GM10266 (cell line): ENCODE results near the gene PINK1.

ENCODE experiments used
- DNase-seq: peaks from one replicate; pipeline ENCODE4 v3.0.0; 2012; ENCODE audit errors: extremely low spot score
- TF ChIP-seq, protein P1 (sequence below): IDR thresholded peaks from 2 replicates; pipeline ENCODE4 v1.5.1; 2012; ENCODE audit warnings: mild to moderate bottlenecking, low read depth; ENCODE audit not compliant: control insufficient read depth, insufficient read depth; ENCODE audit errors: missing control alignments

PINK1 gene

DNA sequence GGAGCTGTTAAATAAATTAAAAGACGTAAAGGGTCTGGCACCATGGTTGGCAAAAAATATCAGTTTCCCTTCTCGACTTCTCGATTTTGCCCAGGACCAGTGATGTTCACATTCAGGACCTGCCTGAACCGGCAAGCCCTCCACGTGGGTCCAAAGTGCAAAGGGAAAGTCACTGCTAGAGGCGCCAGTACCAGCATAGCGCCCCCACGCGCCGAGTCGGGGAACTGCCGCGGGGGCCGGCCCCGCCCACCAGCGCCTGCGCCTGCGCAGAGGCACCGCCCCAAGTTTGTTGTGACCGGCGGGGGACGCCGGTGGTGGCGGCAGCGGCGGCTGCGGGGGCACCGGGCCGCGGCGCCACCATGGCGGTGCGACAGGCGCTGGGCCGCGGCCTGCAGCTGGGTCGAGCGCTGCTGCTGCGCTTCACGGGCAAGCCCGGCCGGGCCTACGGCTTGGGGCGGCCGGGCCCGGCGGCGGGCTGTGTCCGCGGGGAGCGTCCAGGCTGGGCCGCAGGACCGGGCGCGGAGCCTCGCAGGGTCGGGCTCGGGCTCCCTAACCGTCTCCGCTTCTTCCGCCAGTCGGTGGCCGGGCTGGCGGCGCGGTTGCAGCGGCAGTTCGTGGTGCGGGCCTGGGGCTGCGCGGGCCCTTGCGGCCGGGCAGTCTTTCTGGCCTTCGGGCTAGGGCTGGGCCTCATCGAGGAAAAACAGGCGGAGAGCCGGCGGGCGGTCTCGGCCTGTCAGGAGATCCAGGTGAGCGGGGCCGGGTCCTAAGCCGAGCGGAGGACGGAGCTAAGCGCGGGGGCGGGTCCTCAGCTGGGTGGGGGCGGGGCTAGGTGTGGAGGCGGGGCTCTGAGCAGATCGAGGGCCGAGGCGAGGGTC, at the start of gene PINK1:
Gene PINK1 (plus strand): TSS at position 269 of the 875 bp plus-strand sequence. CDS start 91 bp downstream, at position 360.
- peak; percentile 94 for DNase-seq

GRCh38 chr1:20584890-20585289, 48.4 kb upstream of the PINK1 start:
- TF ChIP-seq, protein P1, sequence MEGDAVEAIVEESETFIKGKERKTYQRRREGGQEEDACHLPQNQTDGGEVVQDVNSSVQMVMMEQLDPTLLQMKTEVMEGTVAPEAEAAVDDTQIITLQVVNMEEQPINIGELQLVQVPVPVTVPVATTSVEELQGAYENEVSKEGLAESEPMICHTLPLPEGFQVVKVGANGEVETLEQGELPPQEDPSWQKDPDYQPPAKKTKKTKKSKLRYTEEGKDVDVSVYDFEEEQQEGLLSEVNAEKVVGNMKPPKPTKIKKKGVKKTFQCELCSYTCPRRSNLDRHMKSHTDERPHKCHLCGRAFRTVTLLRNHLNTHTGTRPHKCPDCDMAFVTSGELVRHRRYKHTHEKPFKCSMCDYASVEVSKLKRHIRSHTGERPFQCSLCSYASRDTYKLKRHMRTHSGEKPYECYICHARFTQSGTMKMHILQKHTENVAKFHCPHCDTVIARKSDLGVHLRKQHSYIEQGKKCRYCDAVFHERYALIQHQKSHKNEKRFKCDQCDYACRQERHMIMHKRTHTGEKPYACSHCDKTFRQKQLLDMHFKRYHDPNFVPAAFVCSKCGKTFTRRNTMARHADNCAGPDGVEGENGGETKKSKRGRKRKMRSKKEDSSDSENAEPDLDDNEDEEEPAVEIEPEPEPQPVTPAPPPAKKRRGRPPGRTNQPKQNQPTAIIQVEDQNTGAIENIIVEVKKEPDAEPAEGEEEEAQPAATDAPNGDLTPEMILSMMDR = no peak
- no peak for DNase-seq

More for the DNA sequence above, at the start of gene PINK1:
- TF ChIP-seq, protein P1 = peak; percentile 99

DNA sequence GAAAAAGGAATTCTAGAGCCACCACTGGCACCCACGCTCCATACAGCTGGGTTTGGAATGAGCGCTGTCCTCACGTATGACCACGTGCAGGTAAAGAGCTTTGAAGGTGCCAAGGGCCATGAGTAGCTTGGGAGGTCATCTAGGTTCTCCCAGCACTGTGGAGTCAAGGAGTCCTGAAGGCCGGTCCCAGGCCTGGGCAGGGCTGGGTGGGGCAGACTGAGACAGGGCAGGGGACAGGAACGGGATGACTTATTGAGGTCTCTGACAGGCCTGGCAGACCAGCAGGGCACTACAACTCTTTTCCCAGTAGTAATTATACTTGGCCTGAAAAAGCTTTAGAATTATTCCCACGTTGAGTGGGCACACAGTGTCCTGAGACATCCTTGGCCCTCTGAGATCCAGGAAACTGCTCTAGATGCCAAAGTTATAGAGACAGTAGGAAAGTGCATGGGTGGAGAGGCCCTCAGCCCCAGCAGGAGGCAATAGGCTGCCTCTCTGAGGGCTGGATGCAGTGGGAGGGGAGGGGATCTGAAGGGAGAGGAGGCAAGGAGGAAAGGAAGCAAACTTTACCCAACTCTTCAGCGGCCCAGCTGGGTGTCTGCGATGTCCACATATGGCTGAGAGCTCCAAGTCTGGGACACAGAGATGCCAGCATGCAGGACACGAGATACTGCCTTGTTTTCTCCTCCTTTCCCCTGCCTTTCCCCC, 46.2 kb upstream of the PINK1 start:
- no peak for DNase-seq
- TF ChIP-seq, protein P1 = no peak

DNA sequence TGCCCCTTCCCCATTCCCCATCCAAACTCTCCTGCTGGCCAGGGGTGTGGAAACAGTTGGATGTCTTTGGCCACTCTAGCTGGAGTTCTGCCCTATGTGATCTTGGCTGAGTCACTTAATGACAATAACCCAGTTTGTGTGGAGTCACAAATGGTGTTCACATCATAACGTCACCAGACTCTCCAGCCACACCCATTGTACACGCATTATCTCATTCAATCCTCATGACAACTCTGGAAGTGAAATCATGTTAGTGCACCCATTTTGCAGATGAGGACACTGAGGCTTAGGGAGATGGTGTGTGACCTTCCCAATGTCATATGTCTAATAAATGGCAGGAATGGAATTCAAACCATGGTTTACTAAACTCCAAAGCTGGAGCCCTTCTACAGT, 45.6 kb upstream of the PINK1 start:
- TF ChIP-seq, protein P1 = no peak
- no peak for DNase-seq

DNA sequence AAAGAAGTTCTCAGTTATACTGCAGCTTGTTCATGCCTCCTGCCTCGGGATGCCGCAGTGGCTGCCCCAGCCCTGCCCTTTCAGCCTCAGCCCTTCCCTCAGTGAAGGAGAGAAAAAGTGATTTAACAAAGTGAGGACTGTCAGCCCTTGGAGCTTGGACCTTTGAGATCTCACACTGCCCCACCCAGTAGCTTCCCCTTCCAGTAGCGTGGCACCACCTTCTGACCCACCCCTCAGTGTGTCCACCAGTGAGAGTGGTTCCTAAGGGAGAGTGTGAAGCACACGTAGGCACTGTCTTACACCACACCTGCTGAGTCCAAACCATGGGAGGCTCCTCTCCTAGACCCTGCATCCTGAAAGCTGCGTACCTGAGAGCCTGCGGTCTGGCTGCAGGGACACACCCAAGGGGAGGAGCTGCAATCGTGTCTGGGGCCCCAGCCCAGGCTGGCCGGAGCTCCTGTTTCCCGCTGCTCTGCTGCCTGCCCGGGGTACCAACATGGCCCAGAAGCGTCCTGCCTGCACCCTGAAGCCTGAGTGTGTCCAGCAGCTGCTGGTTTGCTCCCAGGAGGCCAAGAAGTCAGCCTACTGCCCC, 44.5 kb upstream of the PINK1 start, which contains the start of gene CDA:
Gene CDA (plus strand): TSS at position 464 of the 592 bp plus-strand sequence. CDS start 33 bp downstream, at position 497.
- TF ChIP-seq, protein P1 = no peak
- DNase-seq = no peak

- DNase-seq = no peak
- TF ChIP-seq, protein P1 = no peak
Observed at GRCh38 chr1:20589331-20590278, 43.7 kb upstream of the PINK1 start.
